GM18519 (cell line): ENCODE results near the gene ZFAND4.
"Not testable (repeated sequence)": the region's sequence is repeated elsewhere in the genome, so short reads cannot be mapped to it uniquely, and the experiment has no call there.

Source experiments
- ATAC-seq: cut with Tn5 transposase; IDR thresholded peaks from one replicate; pipeline ENCODE4 v1.9.1; 2021; ENCODE audit warnings: mild to moderate bottlenecking, moderate library complexity; ENCODE audit not compliant: unreplicated experiment, low FRiP score

The ZFAND4 gene

DNA sequence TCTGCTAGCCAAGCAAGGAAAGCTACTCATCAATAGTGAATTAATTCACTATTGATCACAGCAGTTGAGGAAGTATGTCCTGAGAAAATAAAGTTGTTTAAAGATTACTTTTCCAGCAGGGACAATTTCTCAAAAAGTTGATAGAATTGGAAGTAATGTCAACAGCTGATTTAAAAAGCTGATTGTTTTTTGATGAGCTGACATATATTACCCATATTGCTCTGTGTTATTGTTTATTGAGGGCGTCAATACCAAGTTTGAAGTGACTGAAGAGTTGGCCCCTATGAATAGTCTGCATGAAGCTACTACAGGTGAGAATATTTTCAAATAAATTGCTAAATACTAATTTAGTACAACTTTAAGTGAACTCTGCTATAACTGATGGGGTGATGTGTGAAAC, 28.0 kb downstream of the ZFAND4 start:
- no peak for ATAC-seq

DNA sequence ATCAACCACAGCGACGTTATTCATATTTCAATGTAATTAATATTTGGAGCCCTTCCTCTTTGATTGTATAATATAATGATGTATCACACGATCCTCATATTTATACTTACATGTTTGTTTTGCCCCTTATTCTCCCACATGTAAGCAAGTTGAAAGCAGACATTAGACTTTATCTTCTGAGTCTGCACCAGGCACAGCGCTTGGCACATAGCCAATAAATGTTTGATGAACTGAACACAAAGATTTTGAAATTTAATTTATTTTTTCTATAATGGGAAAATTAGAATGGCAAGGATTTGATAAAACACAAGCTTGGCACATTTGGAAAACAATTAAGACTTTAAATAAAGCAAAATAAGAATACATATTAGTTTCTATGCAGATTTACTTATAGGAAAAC, 31.6 kb downstream of the ZFAND4 start:
- no peak for ATAC-seq

DNA sequence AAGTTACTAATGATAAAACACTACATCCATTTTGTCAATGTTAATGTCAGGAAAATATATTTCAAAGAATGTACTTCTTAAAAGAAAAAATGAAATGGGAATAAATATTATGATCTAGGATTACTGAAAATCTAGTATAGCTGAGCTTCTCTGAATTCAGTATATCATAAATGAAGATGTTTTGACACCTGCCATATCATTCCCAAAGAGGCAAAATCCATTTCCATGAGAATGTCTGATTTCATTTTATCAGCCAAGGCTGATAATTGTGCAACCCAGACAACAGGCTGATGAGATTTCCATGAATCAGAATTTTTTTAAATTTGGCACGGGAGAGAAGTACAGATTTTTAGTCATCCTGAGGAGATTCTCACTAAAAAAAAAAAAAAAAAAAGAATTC, 32.5 kb downstream of the ZFAND4 start:
- ATAC-seq = no peak

GRCh38 chr10:45627412-45628048, 45.0 kb downstream of the ZFAND4 start:
- no peak for ATAC-seq

DNA sequence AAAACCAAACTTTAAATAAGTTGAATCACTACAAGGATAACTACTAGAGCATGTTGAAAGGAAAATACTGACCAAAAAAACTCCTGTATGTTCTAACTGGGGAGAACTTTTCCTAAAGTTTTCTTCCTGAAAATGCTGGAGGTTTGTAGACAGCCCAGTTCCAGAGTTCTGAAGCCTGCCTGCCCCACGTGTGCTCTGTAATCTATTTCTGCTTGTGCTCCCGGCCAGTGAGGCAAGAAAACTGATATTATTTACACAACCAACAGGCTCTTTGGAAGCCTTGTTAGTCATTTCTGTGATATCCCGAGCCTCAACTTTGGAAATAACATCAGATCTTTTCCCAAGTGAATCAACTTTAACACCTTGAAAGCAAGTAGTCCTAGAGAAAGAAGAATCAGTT, 46.7 kb downstream of the ZFAND4 start:
- no peak for ATAC-seq

DNA sequence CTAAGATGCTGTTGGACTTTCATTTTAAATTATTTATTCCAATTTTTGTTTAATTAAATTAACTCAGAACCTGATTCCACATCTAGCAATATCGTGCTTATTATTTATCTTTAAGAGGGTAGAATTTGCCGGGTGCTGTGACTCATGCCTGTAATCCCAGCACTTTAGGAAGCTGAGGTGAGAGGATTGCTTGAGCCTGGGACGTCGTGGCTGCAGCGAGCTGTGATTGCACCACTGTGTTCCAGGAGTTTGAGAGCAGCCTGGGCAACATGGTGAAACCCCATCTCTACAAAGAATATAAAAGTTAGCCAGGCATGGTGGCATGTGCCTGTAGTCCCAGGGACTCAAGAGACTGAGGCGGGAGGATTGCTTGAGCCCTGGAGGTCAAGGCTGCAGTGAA, 47.8 kb downstream of the ZFAND4 start:
- no peak for ATAC-seq

GRCh38 chr10:45614869-45615268, 57.7 kb downstream of the ZFAND4 start:
- no peak for ATAC-seq

- ATAC-seq = no peak
These were observed 59.8 kb downstream of the ZFAND4 start for GRCh38 chr10:45612741-45613140.

DNA sequence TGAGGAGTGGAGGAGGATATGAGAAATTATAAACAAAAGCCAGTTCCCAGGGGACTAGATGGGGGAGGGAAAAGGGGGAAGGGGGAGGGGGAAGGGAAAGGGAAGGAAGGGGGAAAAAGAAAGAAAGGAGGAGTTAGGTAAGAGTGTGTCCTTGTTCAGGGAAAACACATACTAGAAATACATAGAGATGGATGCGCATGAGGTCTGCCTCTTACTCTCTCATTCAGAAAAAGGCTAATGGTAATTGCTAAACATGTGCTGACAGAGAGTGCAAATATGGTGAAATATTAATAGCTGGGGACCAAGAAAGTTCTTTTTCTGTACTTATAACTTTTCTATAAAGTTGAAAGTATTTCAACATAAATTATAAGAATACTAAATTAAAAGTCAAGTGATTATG, 64.5 kb downstream of the ZFAND4 start:
- ATAC-seq = no peak

DNA sequence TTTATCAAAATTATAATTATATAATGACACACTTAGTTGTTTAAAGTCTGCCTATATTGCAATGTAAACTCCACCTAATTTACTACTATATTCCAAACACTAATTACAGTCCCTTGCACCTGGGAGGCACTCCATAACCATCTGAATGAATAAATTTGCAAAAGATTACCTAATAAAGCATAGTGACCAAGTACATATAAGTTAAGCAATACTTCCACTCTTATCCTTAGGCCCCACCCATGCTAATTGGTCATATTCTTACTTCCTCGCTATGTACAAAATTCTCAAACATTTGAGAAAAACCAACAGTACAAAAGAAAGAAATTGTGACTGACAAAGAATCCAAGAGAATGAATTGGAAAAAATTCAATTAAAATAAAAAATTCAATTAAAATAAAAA, 65.3 kb downstream of the ZFAND4 start:
- ATAC-seq = no peak

- no peak for ATAC-seq
These were observed 69.7 kb downstream of the ZFAND4 start for GRCh38 chr10:45602836-45603235.

GRCh38 chr10:45602082-45602730, 70.4 kb downstream of the ZFAND4 start:
- ATAC-seq = no peak

DNA sequence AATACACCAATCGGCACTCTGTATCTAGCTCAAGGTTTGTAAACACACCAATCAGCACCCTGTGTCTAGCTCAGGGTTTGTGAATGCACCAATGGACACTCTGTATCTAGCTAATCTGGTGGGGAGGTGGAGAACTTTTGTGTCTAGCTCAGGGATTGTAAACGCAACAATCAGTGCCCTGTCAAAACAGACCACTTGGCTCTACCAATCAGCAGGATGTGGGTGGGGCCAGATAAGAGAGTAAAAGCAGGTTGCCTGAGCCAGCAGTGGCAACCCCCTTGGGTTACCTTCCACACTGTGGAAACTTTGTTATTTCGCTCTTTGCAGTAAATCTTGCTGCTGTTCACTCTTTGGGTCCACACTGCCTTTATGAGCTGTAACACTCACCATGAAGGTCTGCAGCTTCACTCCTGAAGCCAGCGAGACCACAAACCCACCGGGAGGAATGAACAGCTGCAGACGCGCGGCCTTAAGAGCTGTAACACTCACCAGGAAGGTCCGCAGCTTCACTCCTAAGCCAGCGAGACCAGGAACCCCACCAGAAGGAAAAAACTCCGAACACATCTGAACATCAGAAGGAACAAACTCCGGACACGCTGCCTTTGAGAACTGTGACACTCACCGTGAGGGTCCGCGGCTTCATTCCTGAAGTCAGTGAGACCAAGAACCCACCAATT, 71.2 kb downstream of the ZFAND4 start:
- ATAC-seq = not testable (repeated sequence)

- ATAC-seq = not testable (repeated sequence)
These were observed 72.0 kb downstream of the ZFAND4 start for GRCh38 chr10:45600337-45601253.

DNA sequence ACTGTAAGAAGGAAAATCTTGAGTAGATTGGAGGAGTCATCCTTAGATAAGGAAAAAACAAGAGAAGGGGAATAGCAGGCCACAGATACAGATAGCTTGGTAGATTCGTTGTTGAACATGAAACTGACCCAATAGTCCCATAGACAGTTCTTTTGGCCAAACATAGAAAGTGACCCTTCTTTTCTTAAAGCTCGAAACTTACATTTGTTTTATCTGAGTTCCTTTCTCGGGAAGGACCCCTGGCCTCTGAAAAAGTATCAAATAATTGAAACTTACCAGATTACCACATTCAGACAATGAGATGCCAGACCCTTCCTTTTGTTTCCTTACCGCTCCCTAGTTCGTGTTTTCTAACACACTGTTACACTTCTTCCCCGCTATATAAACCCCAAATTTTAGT, 72.9 kb downstream of the ZFAND4 start:
- ATAC-seq = no peak

DNA sequence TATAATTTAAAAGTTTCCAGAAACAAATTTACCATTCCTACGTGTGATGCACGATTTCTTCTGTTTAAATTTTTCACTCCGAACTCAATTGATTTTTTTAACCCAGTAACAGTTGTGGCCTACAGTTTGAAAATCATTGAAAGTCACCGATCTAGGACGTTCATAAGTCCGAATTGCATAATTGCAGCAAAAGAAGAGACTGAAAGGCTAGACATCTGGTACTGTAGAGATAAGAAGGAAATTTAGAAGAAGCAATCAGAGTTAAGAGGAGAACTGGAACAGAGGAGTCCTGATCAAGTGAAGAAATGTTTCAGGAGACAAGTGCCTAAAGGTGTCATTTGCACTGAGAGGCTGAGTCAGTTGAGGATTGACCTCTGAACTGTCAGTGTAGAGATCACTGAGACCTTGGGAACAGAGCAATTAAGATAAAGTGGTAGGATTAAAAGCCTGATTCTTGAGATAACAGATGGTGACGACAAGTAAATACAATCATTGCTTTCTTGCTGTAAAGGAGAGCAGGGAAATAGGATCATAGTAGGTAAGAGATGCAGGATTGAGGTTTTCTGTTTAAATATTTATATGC, 73.5 kb downstream of the ZFAND4 start:
- no peak for ATAC-seq

GRCh38 chr10:45596526-45596925, 76.0 kb downstream of the ZFAND4 start:
- no peak for ATAC-seq

DNA sequence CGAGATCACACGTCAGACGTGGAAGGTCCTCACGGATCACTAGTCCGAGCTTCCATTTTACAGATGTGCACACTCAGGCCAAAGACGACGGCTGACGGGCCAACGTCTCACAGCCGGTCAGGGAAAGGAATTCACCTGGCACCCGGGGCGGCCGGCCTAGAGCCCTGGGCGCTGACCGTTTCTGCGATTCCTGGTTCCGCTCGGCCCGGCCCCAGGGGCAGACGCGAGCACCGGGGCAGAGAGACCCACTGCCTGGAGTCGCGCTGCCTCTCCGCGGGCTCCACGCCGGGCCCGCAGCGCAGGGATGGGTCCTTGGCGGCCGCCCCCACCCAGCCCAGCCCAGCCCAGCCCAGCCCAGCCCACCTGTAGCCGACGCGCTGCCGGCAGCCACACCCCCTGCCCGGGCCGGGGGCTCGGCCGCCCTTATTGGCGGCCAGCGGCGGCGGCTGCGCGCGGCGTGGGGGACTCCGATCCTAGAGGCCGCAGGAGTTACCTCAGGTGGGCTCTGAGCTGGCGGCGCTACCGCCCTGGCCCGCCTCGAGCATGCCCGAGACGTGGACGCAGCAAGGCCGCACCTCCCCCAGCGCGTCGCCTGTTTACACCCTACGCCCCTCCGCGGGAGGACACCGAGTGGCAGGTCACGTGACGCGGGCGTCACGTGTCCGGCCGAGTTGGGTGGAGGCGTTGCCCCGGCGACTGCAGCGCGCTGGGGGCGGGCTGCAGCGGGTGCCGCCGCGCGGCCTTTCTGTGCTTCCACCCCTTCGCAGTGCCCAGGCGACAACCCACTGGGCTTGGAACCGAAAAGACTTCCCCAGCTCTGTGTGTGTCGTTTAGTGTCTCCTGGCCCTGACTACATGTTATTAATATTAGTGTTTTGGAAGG, 78.1 kb downstream of the ZFAND4 start:
- peak; percentile 93 for ATAC-seq

DNA sequence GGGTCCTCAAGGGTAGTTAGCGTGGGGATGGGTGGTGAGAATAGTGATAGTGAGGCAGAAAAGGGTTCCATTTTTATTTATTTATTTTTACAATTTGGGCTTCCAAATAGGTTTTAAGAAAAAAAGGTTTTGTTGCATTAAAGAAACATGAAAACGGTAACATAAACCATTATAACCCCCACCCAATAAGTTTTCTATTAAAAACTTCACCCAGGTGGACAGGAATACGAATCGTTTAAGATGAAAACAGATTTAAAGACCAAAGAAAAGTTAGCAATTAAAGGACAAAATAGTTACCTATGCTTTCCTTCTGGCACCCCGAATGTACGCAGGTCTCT, 78.7 kb downstream of the ZFAND4 start:
- ATAC-seq = no peak

DNA sequence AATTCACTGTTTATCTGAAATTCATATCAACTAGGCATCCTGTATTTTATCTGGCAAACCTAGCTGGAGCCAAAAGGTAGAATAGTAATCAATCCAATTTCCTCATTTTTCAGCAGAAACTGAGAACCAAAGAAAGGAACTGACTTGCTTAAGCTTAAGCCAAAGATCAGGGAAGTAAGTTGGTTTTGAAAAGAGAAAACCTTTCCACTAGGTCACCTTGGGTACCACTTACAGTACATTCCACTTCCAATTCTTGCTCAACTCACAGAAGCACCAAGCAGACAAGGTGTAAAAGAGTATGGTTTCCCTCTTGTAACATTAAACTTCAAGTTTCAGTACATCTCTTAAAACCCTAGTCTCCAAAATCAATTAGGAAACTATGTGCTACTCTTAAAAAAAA, 79.6 kb downstream of the ZFAND4 start:
- ATAC-seq = no peak
